Transverse colon (tissue), 4 donors: ENCODE results near the gene IL17B. TPM values are rescaled to one million over a fixed set of nuclear protein-coding genes. Genes with fewer than 3 reads are reported as not detected.

Source experiments
- DNase-seq: peaks from one replicate; pipeline ENCODE4 v3.0.0-alpha.2; 2019
- H3K27ac ChIP-seq, 4 donors: fragments of 200-600 bp; sonication (generic); 2 replicates each; pipeline ENCODE4 v1.5.1; 2016 to 2018; ENCODE audit warnings: inconsistent platforms in 4 of 4
- H3K27me3 ChIP-seq: fragments of 200-600 bp; sonication (generic); 2 replicates; pipeline ENCODE4 v1.5.1; 2017; ENCODE audit warnings: inconsistent platforms
- H3K36me3 ChIP-seq, 4 donors: fragments of 200-600 bp; sonication (generic); 2 replicates each; pipeline ENCODE4 v1.5.1; 2017 to 2019; ENCODE audit warnings: inconsistent platforms in 4 of 4
- H3K4me1 ChIP-seq, 4 donors: fragments of 200-600 bp; sonication (generic); 2 replicates each; pipeline ENCODE4 v1.5.1; 2017 to 2020; ENCODE audit warnings: inconsistent platforms in 4 of 4
- H3K4me3 ChIP-seq, 4 donors: fragments of 200-600 bp; sonication (generic); 1 replicate in 1 of 4; 2 replicates in 3 of 4; pipeline versions ENCODE4 v1.5.1 to v1.6.1; 2017 to 2019; ENCODE audit warnings: inconsistent platforms in 4 of 4
- H3K9me3 ChIP-seq, 2 donors: fragments of 200-600 bp; sonication (generic); 2 replicates each; pipeline ENCODE4 v1.5.1; 2017 to 2019; ENCODE audit warnings: inconsistent platforms in 2 of 2
- EP300 ChIP-seq: sonication (generic); formaldehyde crosslinking; IDR thresholded peaks from one replicate; pipeline ENCODE4 v1.6.1; 2017; ENCODE audit warnings: antibody characterized with exemption, low read depth
- POLR2A ChIP-seq: fragments of 450-650 bp; IDR thresholded peaks from one replicate; pipeline ENCODE4 v1.6.1; 2016; ENCODE audit warnings: antibody characterized with exemption, mild to moderate bottlenecking, moderate library complexity
- POLR2AphosphoS5 ChIP-seq, 3 donors: sonication (generic); formaldehyde crosslinking; IDR thresholded peaks; one replicate each; pipeline ENCODE4 v1.6.1; 2016; ENCODE audit warnings: antibody characterized with exemption in 3 of 3
- WGBS, 2 donors: methylation state at CpG; one replicate each; pipeline ENCODE4 v1.1.5; 2018; ENCODE audit warnings: low coverage in 1 of 2; 5-methylcytosine and 5-hydroxymethylcytosine counted together
- in situ Hi-C, 4 donors: fragments of 200-750 bp; cut with MboI; loops; one replicate each; pipeline versions ENCODE4 v1.15.0 to v1.15.1; 2017; ENCODE audit warnings: low sequenced_read_pairs in 3 of 4, low pct_ligation_motif_present in 1 of 4, low pct_unique_long_range_greater_than_20kb in 1 of 4
- intact Hi-C: fragments of 100-400 bp; cut with DNase I; formaldehyde crosslinking; loops from one replicate; pipeline ENCODE4 v1.15.1; 2023; ENCODE audit warnings: low total_unique reads
- total RNA-seq, 4 donors: library from RNA; depleted of rRNA; stranded (reverse); fragments of >200 nt; gene quantifications; one replicate each; pipeline ENCODE4 v1.1.0, GENCODE V29; 2016
- TF ChIP-seq, protein P1 (sequence below), 5 experiments: fragments of 200-600 bp in 3 of 5; fragments of 450-650 bp in 2 of 5; sonication (generic) in 3 of 5; IDR thresholded peaks; 1 replicate in 2 of 5; 2 replicates in 3 of 5; pipeline ENCODE4 v1.5.1; 2016 to 2017; ENCODE audit warnings: antibody characterized with exemption in 5 of 5, inconsistent platforms in 3 of 5, mild to moderate bottlenecking in 2 of 5, moderate library complexity in 1 of 5

IL17B gene
- total RNA-seq, 4 donors from 2014 or later = not detected

DNA sequence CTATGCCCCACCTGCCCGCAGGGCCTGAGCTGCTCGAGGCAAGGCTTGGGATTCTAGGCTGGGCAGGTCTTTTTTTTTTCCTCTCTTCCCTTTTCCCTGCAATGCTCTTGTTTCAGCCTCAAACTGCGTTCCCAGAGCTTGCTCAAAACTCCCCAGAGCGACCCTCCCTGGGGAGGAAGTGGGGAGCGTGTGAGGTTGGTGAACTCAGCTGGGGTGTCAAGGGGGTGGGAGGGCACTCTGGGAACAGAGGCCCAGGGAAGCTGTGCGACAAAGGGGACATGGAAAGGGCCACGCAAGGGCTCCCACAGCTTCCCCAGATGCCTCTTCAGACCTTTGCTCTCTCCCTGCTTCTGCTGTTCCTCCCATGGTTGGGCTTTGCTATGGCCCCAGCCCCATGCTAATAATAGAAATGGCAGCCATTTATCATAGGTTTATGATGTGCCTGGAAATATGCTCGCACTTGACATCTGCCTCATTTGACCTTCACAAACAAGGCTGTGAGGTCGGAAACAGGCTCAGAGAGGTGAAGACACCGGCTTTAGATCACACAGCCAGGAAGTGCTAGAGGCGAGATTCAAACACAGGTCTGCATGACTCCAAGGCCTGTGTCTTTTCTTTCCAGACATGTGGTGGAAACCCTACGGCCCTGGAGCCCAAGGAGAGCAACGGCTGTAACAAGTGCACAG is 40.9 kb upstream of the IL17B start:
- H3K4me1 ChIP-seq = peaks cover 19 to 83% (median 24%) of the 10 kb centered on the region in 4 donors
- no peaks in the 10 kb centered on the region for H3K36me3 ChIP-seq
- H3K27me3 ChIP-seq = no peaks in the 10 kb centered on the region
- in situ Hi-C loops (loop anchor here in 1 of 4 donors (10.0 kb wide), 1 partner anchor 105 kb away; no protein-coding TSS in a partner anchor), intact Hi-C loops (no loop called here)
- no peaks in the 10 kb centered on the region for H3K9me3 ChIP-seq
- no peak for DNase-seq
- WGBS, 2 donors = 45 to 59% methylated on average over 4 to 13 of the region's 13 CpGs
- no peak overlapping the region for H3K4me3 ChIP-seq
- peak overlapping the region; percentile 82 to 97 (median 93) for H3K27ac ChIP-seq
- peak; percentile 22 for TF ChIP-seq EP300
- TF ChIP-seq POLR2AphosphoS5 (IDR thresholded peaks at IDR 0.05) = peak; percentile 13 to 39 (median 15)
- no peak for TF ChIP-seq POLR2A
- TF ChIP-seq, protein P1, sequence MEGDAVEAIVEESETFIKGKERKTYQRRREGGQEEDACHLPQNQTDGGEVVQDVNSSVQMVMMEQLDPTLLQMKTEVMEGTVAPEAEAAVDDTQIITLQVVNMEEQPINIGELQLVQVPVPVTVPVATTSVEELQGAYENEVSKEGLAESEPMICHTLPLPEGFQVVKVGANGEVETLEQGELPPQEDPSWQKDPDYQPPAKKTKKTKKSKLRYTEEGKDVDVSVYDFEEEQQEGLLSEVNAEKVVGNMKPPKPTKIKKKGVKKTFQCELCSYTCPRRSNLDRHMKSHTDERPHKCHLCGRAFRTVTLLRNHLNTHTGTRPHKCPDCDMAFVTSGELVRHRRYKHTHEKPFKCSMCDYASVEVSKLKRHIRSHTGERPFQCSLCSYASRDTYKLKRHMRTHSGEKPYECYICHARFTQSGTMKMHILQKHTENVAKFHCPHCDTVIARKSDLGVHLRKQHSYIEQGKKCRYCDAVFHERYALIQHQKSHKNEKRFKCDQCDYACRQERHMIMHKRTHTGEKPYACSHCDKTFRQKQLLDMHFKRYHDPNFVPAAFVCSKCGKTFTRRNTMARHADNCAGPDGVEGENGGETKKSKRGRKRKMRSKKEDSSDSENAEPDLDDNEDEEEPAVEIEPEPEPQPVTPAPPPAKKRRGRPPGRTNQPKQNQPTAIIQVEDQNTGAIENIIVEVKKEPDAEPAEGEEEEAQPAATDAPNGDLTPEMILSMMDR (IDR thresholded peaks at IDR 0.05) = no peak

DNA sequence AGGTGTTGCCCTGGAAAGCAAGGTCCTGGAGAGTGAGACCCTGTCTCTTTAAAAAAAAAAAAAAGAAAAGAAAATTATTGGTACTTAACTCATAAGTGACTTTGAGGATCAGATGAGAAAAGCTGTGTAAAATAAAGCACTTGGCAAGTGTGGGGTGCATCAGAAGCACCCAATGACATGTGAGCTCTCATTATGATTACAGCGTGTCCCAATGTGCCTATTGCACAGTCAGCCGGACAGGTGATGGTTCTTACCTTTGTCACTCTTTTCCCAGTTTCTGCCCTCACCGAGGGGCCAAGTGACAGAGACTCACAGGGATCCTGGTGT is 40.4 kb upstream of the IL17B start:
- H3K27ac ChIP-seq = peak overlapping the region; percentile 82 to 97 (median 93)
- H3K9me3 ChIP-seq = no peaks in the 10 kb centered on the region
- intact Hi-C loops = no loop called here
- peaks cover 19 to 87% (median 26%) of the 10 kb centered on the region in 4 donors for H3K4me1 ChIP-seq
- no peak for DNase-seq
- no peak for TF ChIP-seq POLR2A
- peak in 2 of 3 donors; percentile 10 to 58 for TF ChIP-seq POLR2AphosphoS5 (IDR thresholded peaks at IDR 0.05)
- no peaks in the 10 kb centered on the region for H3K27me3 ChIP-seq
- WGBS, 2 donors = 50 to 62% methylated on average over 2 to 3 of the region's 3 CpGs
- no peak overlapping the region for H3K4me3 ChIP-seq
- no peaks in the 10 kb centered on the region for H3K36me3 ChIP-seq
- in situ Hi-C loops = no loop called here

DNA sequence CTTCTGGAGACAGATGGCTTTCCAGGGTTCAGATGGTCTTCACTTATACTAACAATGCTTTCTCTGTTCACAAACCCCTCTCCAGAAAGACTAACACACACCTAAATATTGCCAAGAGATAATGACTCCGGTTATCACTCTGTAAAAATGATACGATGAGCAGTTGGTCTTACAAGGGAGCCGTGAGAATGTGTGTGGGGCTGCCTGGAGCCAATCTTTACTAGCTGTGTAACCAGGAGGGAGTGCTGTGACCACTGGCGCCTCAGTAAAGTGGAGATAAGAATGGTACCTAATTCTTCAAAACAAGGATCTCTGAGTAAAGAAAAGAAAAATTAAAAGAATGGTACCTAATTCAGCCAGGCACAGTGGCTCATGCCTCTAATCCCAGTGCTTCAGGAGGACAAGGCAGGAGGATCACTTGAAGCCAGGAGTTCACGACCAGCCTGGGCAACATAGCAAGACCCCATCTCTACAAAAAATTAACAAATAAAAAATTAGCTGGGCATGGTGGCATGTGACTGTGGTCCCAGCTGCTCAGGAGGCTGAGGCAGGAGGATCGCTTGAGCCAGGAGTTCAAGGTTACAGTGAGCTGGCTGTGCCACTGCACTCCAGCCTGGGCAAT is 39.9 kb upstream of the IL17B start:
- DNase-seq = no peak
- Histone ChIP-seq H3K27me3 (no peaks in the 10 kb centered on the region), H3K4me1 (peaks cover 19 to 86% (median 24%) of the 10 kb centered on the region in 4 donors), H3K36me3 (no peaks in the 10 kb centered on the region), H3K9me3 (no peaks in the 10 kb centered on the region), H3K4me3 (no peak overlapping the region), H3K27ac (peak overlapping the region; percentile 82 to 97 (median 93))
- in situ Hi-C loops = no loop called here
- no peak for TF ChIP-seq POLR2AphosphoS5 (IDR thresholded peaks at IDR 0.05)
- no peak for TF ChIP-seq POLR2A
- WGBS, 2 donors = 36 to 53% methylated on average over 4 to 6 of the region's 6 CpGs
- intact Hi-C loops = no loop called here

DNA sequence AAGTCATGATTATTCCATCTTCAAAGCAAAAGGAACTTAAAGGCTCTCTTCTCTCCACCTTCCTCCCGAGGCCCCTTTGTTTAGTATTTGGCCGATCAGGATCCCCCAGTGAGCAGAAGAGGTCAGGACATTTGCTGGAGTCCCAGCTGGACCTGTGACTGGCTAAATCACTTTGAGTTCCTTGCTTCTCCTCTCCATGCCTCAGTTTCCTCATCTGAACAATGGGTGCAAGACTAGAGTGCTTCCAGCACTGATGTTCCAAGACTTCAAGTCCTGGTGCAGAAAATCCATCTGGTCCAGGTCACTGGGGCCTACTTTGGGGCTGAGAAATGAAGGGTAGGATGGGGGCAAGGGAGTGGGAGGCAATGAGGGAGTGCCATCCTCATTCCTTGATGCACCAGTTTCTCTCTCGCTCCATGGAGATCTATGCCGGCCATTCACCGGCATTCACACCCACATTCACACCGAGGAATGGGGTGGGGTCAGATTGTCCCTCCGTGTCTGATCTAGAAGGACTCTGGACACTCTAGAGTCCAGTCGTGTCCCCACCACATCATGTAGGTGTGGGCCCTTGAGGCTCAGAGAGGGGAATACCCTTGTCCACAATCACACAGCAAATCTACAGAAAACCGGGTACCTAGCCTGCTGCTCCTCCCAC is 38.7 kb upstream of the IL17B start:
- peak overlapping the region; percentile 82 to 97 (median 93) for H3K27ac ChIP-seq

More for the DNA sequence above, 38.7 kb upstream of the IL17B start:
- 53 to 60% methylated on average over 2 to 9 of the region's 9 CpGs for WGBS, 2 donors
- TF ChIP-seq EP300 (no peak), POLR2A (no peak), POLR2AphosphoS5 (IDR thresholded peaks at IDR 0.05) (no peak)
- TF ChIP-seq, protein P1 (IDR thresholded peaks at IDR 0.05) = no peak
- no peak for DNase-seq
- peaks cover 13 to 78% (median 24%) of the 10 kb centered on the region in 4 donors for H3K4me1 ChIP-seq
- intact Hi-C loops = no loop called here
- H3K9me3 ChIP-seq = no peaks in the 10 kb centered on the region
- H3K36me3 ChIP-seq = peaks cover 0 to 2% (median 0%) of the 10 kb centered on the region in 4 donors
- H3K4me3 ChIP-seq = peak overlapping the region in 1 of 4 donors; percentile 53
- H3K27me3 ChIP-seq = no peaks in the 10 kb centered on the region
- in situ Hi-C loops = no loop called here
